ENCODE measurements around the gene RPP25. TPM values are rescaled to one million over a fixed set of nuclear protein-coding genes. Genes with fewer than 3 reads are reported as not detected.
"Not testable (repeated sequence)": the region's sequence is repeated elsewhere in the genome, so short reads cannot be mapped to it uniquely, and the experiment has no call there.

Gene RPP25
- polyA plus RNA-seq, 4 donors = 2.3 to 3.8 (median 2.9) TPM

- DNase-seq (ENCODE audit: low read depth in 4 of 4, low spot score in 3 of 4) = no peak
Measured at GRCh38 chr15:74924525-74924924, 32.0 kb downstream of the RPP25 start.

DNA sequence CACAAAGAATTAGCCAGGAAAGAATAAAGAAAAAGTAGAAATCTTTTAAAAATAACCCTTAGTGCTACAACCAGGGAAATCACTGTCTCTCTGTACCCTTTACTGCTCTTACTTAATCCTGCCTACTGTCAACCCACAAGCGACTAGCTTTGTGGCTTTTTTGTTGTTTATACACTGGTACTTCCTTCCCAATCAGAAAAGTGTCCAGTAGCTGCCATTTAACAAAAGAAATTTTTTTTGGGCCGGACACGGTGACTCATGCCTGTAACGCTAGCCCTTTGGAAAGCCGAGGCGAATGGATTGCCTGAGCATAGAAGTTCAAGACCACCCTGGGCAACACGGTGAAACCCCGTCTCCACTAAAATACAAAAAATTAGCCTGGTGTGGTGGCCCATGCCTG lies 36.1 kb downstream of the RPP25 start:
- no peak for DNase-seq (ENCODE audit: low read depth in 4 of 4, low spot score in 3 of 4)

- no peak for DNase-seq (ENCODE audit: low read depth in 4 of 4, low spot score in 3 of 4)
Measured at GRCh38 chr15:74917676-74918075, 38.9 kb downstream of the RPP25 start.

DNA sequence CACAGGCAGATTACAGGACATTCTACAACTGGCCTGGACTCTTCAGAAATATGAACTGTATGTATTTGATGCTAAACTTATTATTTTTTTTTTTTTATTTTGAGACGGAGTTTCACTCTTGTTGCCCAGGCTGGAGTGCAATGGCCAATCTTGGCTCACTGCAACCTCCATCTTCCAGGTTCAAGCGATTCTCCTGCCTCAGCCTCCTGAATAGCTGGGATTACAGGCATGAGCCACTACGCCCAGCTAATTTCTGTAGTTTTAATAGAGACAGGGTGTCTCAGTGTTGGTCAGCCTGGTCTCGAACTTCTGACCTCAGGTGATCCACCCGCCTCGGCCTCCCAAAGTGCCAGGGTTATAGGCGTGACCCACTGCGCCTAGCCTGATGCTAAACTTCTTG lies 42.8 kb downstream of the RPP25 start:
- DNase-seq (ENCODE audit: low read depth in 4 of 4, low spot score in 3 of 4) = not testable (repeated sequence)

- no peak for DNase-seq (ENCODE audit: low read depth in 4 of 4, low spot score in 3 of 4)
Measured at GRCh38 chr15:74913041-74913440, 43.5 kb downstream of the RPP25 start.

- DNase-seq (ENCODE audit: low read depth in 4 of 4, low spot score in 3 of 4) = no peak
Measured at GRCh38 chr15:74908635-74909034, 47.9 kb downstream of the RPP25 start.

- peak in 1 of 4 donors; percentile 16 for DNase-seq (ENCODE audit: low read depth in 4 of 4, low spot score in 3 of 4)
Measured at GRCh38 chr15:74907163-74907870, 49.3 kb downstream of the RPP25 start.

DNA sequence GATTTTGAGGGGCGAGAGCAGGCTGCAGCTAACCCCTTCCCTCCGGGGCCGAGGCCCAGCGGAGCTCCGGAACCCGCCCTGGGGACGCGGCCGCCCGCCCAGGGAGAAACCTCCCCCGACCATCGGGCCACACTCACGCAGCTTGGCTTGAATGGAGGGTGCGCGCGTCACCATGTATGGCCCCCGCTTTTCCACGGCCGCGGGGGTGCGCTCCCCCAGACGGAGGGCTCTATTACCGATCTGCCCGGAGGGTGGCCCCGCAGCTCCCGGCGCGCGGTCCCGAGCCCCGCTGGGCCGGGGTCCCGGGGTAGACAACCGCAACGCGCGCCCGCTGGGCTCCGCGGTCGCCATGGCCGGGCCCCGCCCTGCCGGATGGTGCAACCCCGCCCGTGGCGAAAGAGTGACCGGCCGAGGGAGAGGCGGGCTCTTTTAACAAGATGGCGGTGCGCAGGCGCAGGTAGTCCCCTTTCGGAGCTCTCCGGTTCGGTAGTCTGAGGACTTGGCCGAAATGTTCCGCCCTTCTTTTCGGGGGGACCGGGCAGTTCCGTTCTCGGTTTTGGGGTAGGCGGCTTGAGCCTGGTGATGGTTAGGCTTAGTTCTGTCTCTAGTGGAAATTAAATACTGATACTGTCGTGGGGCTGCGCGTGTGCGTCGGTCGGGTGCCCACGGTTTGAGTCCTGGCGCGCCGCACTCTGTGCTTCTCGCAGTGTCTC lies 50.0 kb downstream of the RPP25 start, which contains the start of gene FAM219B:
Gene FAM219B, minus strand, starts transcription at position 402 of the 713 bp plus-strand sequence. Its CDS starts 51 bp downstream, at position 351.
- DNase-seq (ENCODE audit: low read depth in 4 of 4, low spot score in 3 of 4) = peak; percentile 60 to 82 (median 78)

DNA sequence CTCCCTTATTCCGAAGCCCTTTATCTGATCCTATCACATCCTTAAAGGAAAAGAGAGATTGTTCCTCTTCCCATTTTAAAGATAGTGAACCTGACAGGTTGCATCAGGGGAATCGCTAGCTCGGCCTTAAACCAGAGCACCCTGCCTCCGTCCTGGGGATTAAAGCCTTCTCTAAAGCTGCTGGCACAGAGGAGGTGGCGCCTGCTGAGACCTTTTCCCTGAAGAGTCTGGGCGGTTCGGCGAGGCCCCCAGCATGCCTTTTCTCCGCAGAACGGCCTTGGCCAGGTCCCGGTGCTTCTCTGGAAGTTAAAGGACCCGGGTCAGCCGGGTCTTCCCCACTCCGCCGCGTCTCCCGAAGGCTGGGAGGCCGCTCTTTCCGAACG lies 50.5 kb downstream of the RPP25 start:
- DNase-seq (ENCODE audit: low read depth in 4 of 4, low spot score in 3 of 4) = peak in 1 of 4 donors; percentile 24

Other genes with a start within 250 kb of the RPP25 start
- gene CYP1A1, start 231.2 kb downstream of the RPP25 start, polyA plus RNA-seq (ENCODE audit: insufficient read length in 4 of 4) = not detected
- under 1 TPM; 0.06 to 0.20 (median 0.13) TPM for gene CYP1A2, start 207.9 kb downstream of the RPP25 start, polyA plus RNA-seq (ENCODE audit: insufficient read length in 4 of 4)
- 10 to 100 TPM; 34.6 to 52.8 (median 43.5) TPM for gene CSK, start 174.7 kb downstream of the RPP25 start, polyA plus RNA-seq (ENCODE audit: insufficient read length in 4 of 4)
- not detected for gene LMAN1L, start 143.9 kb downstream of the RPP25 start, polyA plus RNA-seq (ENCODE audit: insufficient read length in 4 of 4)
- not detected for gene CPLX3, start 130.1 kb downstream of the RPP25 start, polyA plus RNA-seq (ENCODE audit: insufficient read length in 4 of 4)
- gene ULK3, start 113.6 kb downstream of the RPP25 start, polyA plus RNA-seq (ENCODE audit: insufficient read length in 4 of 4) = 10 to 100 TPM; 29.3 to 35.1 (median 30.0) TPM
- 10 to 100 TPM; 65.3 to 74.9 (median 71.9) TPM for gene SCAMP2, start 83.4 kb downstream of the RPP25 start, polyA plus RNA-seq (ENCODE audit: insufficient read length in 4 of 4)
- gene MPI, start 66.7 kb downstream of the RPP25 start, polyA plus RNA-seq (ENCODE audit: insufficient read length in 4 of 4) = 10 to 100 TPM; 49.1 to 67.4 (median 59.8) TPM
- gene FAM219B, start 49.9 kb downstream of the RPP25 start, polyA plus RNA-seq (ENCODE audit: insufficient read length in 4 of 4) = 10 to 100 TPM; 49.9 to 57.9 (median 53.2) TPM
- 100 to 1,000 TPM in 3 of 4 donors, 10 to 100 TPM in 1; 100.0 to 217 (median 204) TPM for gene COX5A, start 18.7 kb downstream of the RPP25 start, polyA plus RNA-seq (ENCODE audit: insufficient read length in 4 of 4)
- gene SCAMP5, start 38.8 kb upstream of the RPP25 start, polyA plus RNA-seq (ENCODE audit: insufficient read length in 4 of 4) = 10 to 100 TPM; 17.9 to 29.0 (median 20.8) TPM
- 10 to 100 TPM in 2 of 4 donors, 1 to 10 TPM in 2; 9.0 to 14.1 (median 9.9) TPM for gene PPCDC, start 66.8 kb upstream of the RPP25 start, polyA plus RNA-seq (ENCODE audit: insufficient read length in 4 of 4)
- gene C15orf39, start 245.1 kb upstream of the RPP25 start, polyA plus RNA-seq (ENCODE audit: insufficient read length in 4 of 4) = 10 to 100 TPM in 2 of 4 donors, 1 to 10 TPM in 2; 8.9 to 11.1 (median 9.8) TPM

Measured in left renal pelvis (tissue), 4 donors.